ENCODE data around the gene RBMS2. TPM values are rescaled to one million over a fixed set of nuclear protein-coding genes. Genes with fewer than 3 reads are reported as not detected.

Gene RBMS2
- total RNA-seq, 1 donor from 2014 or later, result 111 TPM

DNA sequence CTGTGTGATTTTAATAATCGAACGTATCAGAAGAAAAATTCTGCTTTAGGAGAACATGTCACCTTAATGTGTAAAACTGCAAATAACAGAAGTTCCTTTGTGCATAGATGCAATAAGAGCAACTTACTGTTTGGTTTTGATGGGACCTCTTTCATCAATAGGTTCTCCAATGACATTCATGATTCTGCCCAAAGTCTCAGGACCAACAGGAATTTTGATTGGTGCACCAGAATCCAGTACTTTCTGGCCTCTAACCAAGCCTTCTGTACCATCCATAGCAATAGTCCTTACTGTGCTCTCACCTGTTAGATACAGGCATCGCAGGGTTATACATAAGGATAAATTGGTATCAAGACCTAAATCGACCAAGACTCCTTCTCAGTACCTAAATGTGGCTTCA is 123.0 kb downstream of the RBMS2 start:
- Histone ChIP-seq H3K27ac (ENCODE audit: low read depth, low read length) (no peak overlapping the region), H2AFZ (ENCODE audit: low read depth, low read length) (no peak overlapping the region), H3K79me2 (ENCODE audit: insufficient read depth, low read length) (peaks cover 49% of the 10 kb centered on the region), H4K20me1 (ENCODE audit: insufficient read depth, low read length) (peaks cover 48% of the 10 kb centered on the region), H3K4me2 (ENCODE audit: low read length) (peak overlapping the region; percentile 88), H3K9ac (ENCODE audit: low read length) (peak overlapping the region; percentile 97), H3K36me3 (ENCODE audit: insufficient read depth, low read length) (peaks cover 37% of the 10 kb centered on the region), H3K27me3 (ENCODE audit: insufficient read depth, low read length) (no peaks in the 10 kb centered on the region), H3K9me3 (ENCODE audit: insufficient read depth, low read depth, low read length) (no peaks in the 10 kb centered on the region), H3K4me3 (ENCODE audit: insufficient read depth, low read depth, low read length) (peak overlapping the region; percentile 94), H3K4me1 (ENCODE audit: insufficient read depth, low read length) (peaks cover 16% of the 10 kb centered on the region)
- H3K36me3 Mint-ChIP-seq (ENCODE audit: low read depth, unreplicated experiment), result peaks cover 17% of the 10 kb centered on the region
- H3K27ac Mint-ChIP-seq (ENCODE audit: unreplicated experiment), result peak overlapping the region; percentile 93
- DNase-seq (ENCODE audit: low read depth) (no peak), FAIRE-seq (no peak)
- no peaks in the 10 kb centered on the region for H3K27me3 Mint-ChIP-seq (ENCODE audit: low read depth, unreplicated experiment)
- H3K4me3 Mint-ChIP-seq (ENCODE audit: unreplicated experiment), result peak overlapping the region; percentile 100
- TF ChIP-seq, protein P1, sequence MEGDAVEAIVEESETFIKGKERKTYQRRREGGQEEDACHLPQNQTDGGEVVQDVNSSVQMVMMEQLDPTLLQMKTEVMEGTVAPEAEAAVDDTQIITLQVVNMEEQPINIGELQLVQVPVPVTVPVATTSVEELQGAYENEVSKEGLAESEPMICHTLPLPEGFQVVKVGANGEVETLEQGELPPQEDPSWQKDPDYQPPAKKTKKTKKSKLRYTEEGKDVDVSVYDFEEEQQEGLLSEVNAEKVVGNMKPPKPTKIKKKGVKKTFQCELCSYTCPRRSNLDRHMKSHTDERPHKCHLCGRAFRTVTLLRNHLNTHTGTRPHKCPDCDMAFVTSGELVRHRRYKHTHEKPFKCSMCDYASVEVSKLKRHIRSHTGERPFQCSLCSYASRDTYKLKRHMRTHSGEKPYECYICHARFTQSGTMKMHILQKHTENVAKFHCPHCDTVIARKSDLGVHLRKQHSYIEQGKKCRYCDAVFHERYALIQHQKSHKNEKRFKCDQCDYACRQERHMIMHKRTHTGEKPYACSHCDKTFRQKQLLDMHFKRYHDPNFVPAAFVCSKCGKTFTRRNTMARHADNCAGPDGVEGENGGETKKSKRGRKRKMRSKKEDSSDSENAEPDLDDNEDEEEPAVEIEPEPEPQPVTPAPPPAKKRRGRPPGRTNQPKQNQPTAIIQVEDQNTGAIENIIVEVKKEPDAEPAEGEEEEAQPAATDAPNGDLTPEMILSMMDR (IDR thresholded peaks at IDR 0.05; ENCODE audit: insufficient read depth, low read depth, low read length), result no peak
- TF ChIP-seq EZH2 (IDR thresholded peaks at IDR 0.05; ENCODE audit: insufficient read depth, low read length), result no peak
- peaks cover 15% of the 10 kb centered on the region for H3K4me1 Mint-ChIP-seq (ENCODE audit: low read depth, unreplicated experiment)
- no peaks in the 10 kb centered on the region for H3K9me3 Mint-ChIP-seq (ENCODE audit: unreplicated experiment)

DNA sequence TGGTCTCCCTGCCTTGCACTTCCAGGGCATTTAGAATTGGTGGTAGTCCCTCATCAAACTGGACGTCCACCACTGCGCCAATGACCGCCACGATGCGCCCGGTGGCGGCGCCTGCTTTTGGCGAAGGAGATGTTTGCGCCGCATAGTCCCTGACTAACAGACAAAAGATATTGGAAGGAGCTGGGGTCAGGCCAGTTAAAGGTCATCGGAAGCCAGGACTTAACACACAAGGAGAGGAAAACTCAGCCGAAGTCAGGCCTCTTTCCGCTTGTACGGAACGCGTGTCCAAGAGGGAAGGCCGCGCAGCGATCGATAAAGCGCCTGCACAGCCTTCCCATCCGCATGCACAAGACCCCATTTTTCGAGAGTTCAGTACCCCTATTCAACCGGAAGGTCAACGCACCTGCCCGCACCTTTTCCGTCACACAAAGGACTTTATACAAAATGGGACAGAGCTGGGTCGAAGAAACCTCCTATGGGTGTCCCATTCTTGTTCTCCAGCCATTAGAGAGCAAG is 123.6 kb downstream of the RBMS2 start:
- Histone ChIP-seq H3K27me3 (ENCODE audit: insufficient read depth, low read length) (no peaks in the 10 kb centered on the region), H3K9me3 (ENCODE audit: insufficient read depth, low read depth, low read length) (no peaks in the 10 kb centered on the region), H3K9ac (ENCODE audit: low read length) (peak overlapping the region; percentile 97), H3K36me3 (ENCODE audit: insufficient read depth, low read length) (peaks cover 32% of the 10 kb centered on the region), H4K20me1 (ENCODE audit: insufficient read depth, low read length) (peaks cover 44% of the 10 kb centered on the region), H2AFZ (ENCODE audit: low read depth, low read length) (peak overlapping the region; percentile 64), H3K27ac (ENCODE audit: low read depth, low read length) (peak overlapping the region; percentile 73), H3K79me2 (ENCODE audit: insufficient read depth, low read length) (peaks cover 45% of the 10 kb centered on the region), H3K4me2 (ENCODE audit: low read length) (peak overlapping the region; percentile 88), H3K4me1 (ENCODE audit: insufficient read depth, low read length) (peaks cover 16% of the 10 kb centered on the region), H3K4me3 (ENCODE audit: insufficient read depth, low read depth, low read length) (peak overlapping the region; percentile 94)
- FAIRE-seq (no peak), DNase-seq (ENCODE audit: low read depth) (no peak)
- Mint-ChIP-seq H3K27ac (ENCODE audit: unreplicated experiment) (peak overlapping the region; percentile 93), H3K4me1 (ENCODE audit: low read depth, unreplicated experiment) (peaks cover 15% of the 10 kb centered on the region), H3K27me3 (ENCODE audit: low read depth, unreplicated experiment) (no peaks in the 10 kb centered on the region), H3K9me3 (ENCODE audit: unreplicated experiment) (no peaks in the 10 kb centered on the region), H3K4me3 (ENCODE audit: unreplicated experiment) (peak overlapping the region; percentile 100), H3K36me3 (ENCODE audit: low read depth, unreplicated experiment) (peaks cover 17% of the 10 kb centered on the region)
- no peak for TF ChIP-seq EZH2 (IDR thresholded peaks at IDR 0.05; ENCODE audit: insufficient read depth, low read length)
- TF ChIP-seq, protein P1 (IDR thresholded peaks at IDR 0.05; ENCODE audit: insufficient read depth, low read depth, low read length), result no peak

Other genes starting within 250 kb of the RBMS2 start
- gene CS, start 221.5 kb upstream of the RBMS2 start, total RNA-seq, result 171 and 212 TPM in 2 replicates
- 187 and 202 TPM in 2 replicates for gene CNPY2, start 205.8 kb upstream of the RBMS2 start, total RNA-seq
- gene PAN2, start 187.8 kb upstream of the RBMS2 start, total RNA-seq, result 10.1 and 15.4 TPM in 2 replicates
- gene IL23A, start 182.9 kb upstream of the RBMS2 start, total RNA-seq, result 0.32 TPM in 1 of 2 replicates, not detected in the other
- 257 and 291 TPM in 2 replicates for gene STAT2, start 161.7 kb upstream of the RBMS2 start, total RNA-seq
- not detected in 2 replicates for gene APOF, start 159.0 kb upstream of the RBMS2 start, total RNA-seq
- gene TIMELESS, start 72.4 kb upstream of the RBMS2 start, total RNA-seq, result 7.3 and 8.5 TPM in 2 replicates
- not detected in 2 replicates for gene MIP, start 67.2 kb upstream of the RBMS2 start, total RNA-seq
- gene SPRYD4, start 53.2 kb upstream of the RBMS2 start, total RNA-seq, result 1.6 and 2.0 TPM in 2 replicates
- 0.94 and 1.1 TPM in 2 replicates for gene GLS2, start 33.7 kb upstream of the RBMS2 start, total RNA-seq
- gene BAZ2A, start 108.5 kb downstream of the RBMS2 start, total RNA-seq, result 105 and 107 TPM in 2 replicates
- 714 and 731 TPM in 2 replicates for gene ATP5F1B, start 124.2 kb downstream of the RBMS2 start, total RNA-seq
- 206 and 226 TPM in 2 replicates for gene PTGES3, start 166.5 kb downstream of the RBMS2 start, total RNA-seq
- 632 and 680 TPM in 2 replicates for gene NACA, start 203.5 kb downstream of the RBMS2 start, total RNA-seq
- gene PRIM1, start 230.5 kb downstream of the RBMS2 start, total RNA-seq, result 2.1 and 2.6 TPM in 2 replicates
- 1.9 and 5.1 TPM in 2 replicates for gene HSD17B6, start 241.5 kb downstream of the RBMS2 start, total RNA-seq

Measured in astrocyte (in vitro differentiated cells and primary cell).